ENCODE results near the gene ACOT2.
A peak's percentile ranks its signal among the peaks of the same experiment; 100 is the strongest.
"Not testable (repeated sequence)": the region's sequence is repeated elsewhere in the genome, so short reads cannot be mapped to it uniquely, and the experiment has no call there.

The ACOT2 gene

DNA sequence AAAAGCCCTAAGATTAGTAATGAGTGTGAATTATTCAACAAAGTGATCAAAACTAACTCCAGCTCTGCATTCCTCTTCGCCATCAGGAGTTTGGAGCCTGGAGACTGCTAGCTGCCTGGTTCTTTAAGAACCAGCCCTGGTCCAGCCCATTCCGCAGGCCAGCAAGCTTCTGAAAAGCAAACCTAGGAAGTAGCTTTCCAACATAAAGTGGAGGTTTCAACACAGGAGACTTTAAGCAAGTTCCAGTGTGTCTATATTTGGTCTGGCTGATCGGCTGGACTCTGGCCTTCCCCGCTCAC, 178 bp upstream of the ACOT2 start:
- DNase-seq: not testable (repeated sequence)

DNA sequence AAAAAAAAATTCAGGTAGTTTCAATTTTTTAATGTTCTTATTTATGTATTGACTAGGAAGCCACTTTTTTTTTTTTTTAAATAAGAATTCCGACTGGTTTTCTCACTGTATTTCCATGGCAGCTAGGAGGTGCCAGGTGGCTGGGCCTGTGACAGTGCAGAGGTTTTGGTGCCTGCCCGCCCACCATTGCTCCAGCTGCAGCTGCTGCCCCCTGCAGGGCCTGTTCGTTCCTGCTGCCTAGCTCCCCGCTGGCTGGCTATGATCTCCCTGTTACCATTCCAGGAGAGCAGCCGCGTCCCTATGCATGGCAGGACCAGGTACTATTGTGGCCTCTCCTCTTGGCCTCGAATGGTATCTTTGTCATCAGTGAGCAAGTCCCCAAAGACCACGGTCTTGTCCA, 1.9 kb downstream of the ACOT2 start:
- DNase-seq: not testable (repeated sequence)

DNA sequence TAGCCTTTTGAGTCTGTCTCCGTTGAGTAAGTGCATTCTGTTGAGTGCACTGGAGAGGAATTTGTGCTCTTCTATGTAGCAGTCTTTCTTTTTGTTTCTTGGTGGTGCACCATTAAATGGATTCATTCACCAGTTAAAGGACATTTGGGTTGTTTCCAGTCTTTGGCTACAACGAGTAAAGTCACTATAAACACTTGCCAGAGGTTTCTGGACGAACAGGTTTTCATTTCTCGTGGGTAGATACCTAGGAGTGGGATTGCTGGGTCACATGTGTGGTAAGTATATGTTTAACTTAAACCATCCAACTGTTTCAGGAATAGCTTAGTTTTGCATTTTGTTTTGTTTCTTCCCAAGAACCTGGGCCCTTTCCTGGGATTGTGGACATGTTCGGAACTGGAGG, 4.0 kb downstream of the ACOT2 start:
- not testable (repeated sequence) for DNase-seq

DNA sequence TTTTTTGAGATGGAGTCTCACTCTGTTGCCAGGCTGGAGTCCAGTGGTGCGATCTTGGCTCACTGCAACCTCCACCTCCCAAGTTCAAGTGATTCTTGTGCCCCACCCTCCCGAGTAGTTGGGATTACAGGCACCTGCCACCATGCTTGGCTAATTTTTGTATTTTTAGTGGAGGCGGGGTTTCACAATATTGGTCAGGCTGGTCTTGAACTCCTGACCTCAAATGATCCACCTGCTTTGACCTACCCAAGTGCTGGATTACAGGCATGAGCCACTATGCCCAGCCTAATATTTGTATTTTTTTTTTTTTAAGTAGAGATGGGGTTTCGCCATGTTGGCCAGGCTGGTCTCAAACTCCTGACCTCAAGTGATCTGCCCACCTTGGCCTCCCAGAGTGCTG, 4.7 kb downstream of the ACOT2 start:
- not testable (repeated sequence) for DNase-seq

DNA sequence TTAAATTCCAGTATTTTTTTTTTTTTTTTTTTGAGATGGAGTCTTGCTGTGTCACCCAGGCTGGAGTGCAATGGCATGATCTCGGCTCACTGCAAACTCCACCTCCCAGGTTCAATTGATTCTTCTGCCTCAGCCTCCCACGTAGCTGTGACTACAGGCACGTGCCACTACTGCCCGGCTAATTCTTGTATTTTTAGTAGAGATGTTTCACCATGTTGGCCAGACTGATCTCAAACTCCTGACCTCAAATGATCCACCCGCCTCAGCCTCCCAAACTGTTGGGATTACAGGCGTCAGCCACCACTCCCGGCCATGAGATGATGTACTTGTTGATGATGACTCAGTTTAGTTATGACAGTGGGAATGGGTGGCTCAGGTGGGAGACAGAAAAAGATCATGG, 5.2 kb downstream of the ACOT2 start:
- not testable (repeated sequence) for DNase-seq

- no peak for DNase-seq
Measured at GRCh38 chr14:73576391-73576790, 7.4 kb downstream of the ACOT2 start.

GRCh38 chr14:73577214-73577613, 8.2 kb downstream of the ACOT2 start:
- not testable (repeated sequence) for DNase-seq

DNA sequence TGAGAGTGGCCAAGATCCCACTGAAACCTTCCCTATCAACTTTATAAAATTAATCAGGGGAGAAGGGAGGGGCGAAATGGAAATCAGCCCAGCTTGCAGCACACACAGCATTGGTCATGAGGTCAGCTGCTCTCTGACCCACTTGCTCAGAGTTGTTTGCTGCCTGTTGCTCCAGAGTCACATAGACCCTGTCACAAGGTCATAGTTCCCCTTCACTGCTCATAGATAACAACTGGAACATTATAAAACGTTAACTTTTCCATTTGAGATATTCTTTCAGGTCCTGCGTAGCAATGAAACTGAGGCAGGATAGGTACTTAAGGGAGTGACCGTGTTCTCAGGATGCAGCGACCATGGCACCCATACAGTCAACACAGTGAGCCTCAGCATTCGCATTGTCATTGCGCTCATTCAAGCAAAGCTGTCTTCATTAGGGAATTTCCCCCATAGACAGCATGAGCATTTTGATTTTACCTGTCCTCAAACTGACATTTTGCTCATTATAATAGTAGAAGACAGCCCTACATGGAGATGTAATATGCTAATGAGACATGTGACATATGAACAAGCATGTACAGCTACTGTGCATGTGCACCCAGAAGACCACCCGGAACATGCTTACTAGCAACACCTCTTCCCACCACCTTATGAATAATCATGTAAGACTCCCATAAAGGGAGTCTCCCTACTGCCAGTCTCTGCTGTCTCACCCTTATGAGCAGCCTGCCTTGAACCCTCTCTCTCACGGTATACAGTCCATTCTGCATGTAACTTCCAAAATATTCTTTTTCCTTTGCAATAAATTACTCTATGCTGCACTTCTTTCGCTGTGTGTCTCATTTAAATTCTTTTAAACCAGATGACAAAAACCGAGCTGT, 13.3 kb downstream of the ACOT2 start:
- DNase-seq: not testable (repeated sequence)

DNA sequence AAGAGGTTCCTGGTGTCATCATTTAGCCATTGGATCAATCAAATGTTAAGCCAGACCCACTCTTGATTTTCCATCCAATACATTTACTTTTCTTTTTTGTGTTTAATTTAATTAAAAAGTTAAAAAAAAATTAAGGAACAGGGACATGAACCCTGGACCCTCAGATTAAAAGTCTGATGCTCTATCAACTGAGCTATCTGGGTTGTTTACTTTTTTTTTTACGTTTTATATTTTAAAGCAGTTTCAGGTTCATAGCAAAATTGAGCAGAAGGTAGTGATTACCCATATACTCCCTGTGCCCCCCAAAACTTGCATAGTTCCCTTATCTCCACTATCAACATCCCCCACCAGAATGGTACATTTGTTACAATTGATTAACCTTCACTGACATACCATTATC, 19.7 kb downstream of the ACOT2 start:
- no peak for DNase-seq

DNA sequence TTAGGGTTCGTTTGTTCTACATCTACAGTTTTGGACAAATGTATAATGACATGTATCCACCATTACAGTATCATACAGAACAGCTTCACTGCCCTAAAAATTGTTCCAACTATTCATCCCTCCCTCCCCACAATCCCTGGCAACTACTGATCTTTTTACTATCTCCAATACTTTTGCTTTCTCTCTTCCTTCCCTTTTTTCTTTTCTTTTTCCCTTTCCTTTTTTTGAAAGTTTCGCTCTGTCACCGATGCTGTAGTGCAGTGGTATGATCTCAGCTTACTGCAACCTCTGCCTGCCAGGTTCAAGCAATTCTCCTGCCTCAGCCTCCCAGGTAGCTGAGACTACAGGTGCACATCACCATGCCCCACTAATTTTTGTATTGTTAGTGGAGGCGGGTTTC, 20.1 kb downstream of the ACOT2 start:
- no peak for DNase-seq

GRCh38 chr14:73590673-73591004, 21.6 kb downstream of the ACOT2 start:
- DNase-seq: not testable (repeated sequence)

- DNase-seq: no peak
Measured at GRCh38 chr14:73591690-73592449, 22.9 kb downstream of the ACOT2 start, which contains the start of gene ACOT4. TSS of gene ACOT4 (plus strand) at chr14:73591873. CDS start at chr14:73591960, 87 bp downstream.

- no peak for DNase-seq
Measured at GRCh38 chr14:73594491-73594890, 25.5 kb downstream of the ACOT2 start.

DNA sequence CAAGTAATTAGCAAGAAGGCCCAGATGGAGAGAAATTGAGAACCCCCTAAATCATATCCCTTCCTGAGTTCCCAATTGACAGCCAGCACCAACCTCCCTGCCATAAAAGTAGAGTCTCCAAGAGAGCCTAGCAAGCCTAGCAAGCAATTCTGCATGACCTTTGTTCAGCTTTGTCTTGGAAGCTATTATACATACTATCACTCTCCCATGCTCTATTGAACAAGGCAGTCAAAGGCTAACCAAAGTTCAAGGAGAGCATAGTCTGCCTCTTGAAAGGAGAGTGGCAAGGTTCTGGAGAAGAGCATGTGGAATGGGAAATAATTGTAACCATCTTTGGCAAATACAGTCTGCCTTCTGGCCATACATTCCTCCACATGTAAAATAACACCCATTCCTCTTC, 30.5 kb downstream of the ACOT2 start:
- no peak for DNase-seq

DNA sequence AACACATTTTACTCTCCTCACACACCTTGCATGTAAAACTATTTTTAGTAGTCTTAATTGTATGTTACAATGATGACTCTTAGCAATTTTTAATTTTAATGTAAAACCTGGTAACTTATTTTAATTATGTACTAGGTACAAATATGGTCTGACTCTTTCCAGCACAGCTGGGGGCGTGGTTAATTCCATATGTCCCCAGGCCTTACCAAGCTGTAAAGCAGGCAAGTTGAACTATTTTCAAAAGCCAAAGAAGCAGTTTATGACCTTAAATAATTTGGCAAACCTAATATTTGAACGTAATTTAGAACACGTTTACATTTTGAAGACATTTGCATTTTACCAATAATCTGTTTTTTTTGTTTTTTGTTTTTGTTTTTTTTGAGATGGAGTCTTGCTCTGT, 34.0 kb downstream of the ACOT2 start:
- DNase-seq: no peak

DNA sequence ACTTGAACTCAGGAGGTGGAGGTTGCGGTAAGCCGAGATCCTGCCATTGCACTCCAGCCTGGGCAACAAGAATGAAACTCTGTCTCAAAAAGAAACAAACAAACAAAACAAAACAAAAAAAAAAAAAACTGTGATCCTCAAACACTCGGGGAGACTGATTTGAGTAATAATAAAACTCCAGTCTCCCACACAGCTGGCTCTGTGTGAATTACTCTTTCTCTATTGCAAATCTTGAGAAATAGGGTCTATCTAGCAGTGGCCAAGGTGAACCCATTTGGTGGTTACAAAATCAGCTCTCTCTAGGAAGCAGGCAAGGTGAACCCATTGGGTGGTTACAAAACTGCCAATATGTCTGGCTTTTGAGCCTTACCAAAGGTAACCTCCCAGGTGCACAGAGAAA, 37.3 kb downstream of the ACOT2 start:
- DNase-seq: no peak

- DNase-seq: no peak
Measured at GRCh38 chr14:73607241-73607640, 38.2 kb downstream of the ACOT2 start.

- DNase-seq: no peak
Measured at GRCh38 chr14:73610687-73611086, 41.7 kb downstream of the ACOT2 start.

DNA sequence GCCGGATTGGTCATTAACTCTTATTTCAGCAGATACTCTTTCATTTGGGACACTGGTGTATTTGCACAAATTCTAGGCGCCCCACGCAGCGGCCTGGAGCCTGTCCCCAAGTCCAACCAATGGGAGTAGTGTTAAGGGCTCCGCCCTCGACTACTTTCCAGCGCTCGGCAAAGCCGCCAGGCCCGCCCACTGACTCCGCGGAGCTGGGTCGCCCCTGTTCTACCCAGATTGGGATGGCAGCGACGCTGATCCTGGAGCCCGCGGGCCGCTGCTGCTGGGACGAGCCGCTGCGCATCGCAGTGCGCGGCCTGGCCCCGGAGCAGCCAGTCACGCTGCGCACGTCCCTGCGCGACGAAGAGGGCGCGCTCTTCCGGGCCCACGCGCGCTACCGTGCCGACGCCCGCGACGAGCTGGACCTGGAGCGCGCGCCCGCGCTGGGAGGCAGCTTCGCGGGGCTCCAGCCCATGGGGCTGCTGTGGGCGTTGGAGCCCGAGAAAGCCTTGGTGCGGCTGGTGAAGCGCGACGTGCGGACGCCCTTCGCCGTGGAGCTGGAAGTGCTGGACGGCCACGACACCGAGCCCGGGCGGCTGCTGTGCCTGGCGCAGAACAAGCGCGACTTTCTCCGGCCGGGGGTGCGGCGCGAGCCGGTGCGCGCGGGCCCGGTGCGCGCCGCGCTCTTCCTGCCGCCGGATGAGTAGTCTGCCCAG, 43.5 kb downstream of the ACOT2 start, which contains the start of gene ACOT6:
Gene ACOT6, plus strand, starts transcription at position 179 of the 707 bp plus-strand sequence. Its CDS starts 55 bp downstream, at position 234.
- DNase-seq: peak; percentile 65

DNA sequence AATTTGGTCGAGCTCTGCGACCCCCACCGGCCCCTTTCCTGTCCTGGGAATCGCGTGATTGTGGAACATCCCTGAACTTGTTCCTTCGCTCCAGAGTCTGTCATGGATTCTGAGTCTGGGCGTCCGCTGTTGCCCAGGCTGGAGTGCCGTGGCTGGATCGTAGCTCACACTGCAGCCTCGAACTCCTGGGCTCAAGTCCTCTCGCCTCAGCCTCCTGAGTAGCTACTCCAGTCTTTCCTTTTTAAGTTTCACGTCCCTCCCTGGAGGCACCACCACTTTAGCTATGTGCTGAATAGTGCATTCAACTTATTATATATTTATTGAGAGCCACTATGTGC, 44.0 kb downstream of the ACOT2 start:
- no peak for DNase-seq

DNA sequence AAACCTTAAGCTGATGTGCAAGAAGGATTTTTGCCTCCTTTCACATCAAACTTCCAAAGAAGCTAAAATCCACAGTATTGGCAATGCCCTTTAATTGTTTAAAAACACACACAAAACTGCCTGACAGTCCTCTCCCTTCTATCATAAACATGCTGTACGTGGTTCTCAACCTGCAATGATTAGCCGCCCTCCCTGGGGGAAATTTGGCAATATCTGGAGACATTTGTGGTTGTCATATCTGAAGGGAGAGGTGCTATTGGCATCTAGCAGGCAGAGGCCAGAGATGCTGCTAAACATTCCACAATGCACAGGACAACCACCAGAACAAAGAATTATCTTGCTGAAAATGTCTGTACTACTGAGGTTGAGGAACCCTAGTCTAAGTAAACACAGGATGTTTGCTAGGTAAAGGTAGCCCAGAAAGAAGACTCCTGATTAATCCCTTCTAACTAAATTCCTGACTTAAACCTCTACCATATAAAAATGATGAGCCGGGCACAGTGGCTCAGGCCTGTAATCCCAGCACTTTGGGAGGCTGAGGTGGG, 44.5 kb downstream of the ACOT2 start:
- DNase-seq: no peak

DNA sequence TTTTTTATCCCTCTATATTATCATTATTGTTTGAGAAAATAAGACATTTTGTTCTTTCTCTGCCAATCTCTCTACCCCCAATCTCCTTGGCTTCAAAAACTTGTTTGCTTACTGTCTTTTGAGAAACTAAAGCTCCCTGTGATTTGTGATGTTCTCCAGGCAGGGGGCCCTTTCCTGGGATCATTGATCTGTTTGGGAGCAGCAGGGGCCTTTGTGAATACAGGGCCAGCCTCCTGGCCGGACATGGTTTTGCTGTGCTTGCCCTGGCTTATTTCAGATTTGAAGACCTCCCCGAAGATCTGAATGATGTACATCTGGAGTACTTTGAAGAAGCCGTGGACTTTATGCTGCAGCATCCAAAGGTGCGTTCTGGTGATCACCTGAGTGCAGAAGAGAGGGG, 47.8 kb downstream of the ACOT2 start:
- DNase-seq: no peak

DNA sequence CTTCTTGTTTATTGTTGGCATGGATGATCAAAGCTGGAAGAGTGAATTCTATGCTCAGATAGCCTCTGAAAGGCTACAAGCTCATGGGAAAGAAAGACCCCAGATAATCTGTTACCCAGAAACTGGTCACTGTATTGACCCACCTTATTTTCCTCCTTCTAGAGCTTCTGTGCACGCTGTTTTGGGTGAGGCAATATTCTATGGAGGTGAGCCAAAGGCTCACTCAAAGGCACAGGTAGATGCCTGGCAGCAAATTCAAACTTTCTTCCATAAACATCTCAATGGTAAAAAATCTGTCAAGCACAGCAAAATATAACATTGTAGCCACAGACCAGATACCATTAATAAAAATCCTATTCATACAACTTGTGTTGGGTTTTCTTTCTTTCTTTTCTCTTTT, 50.5 kb downstream of the ACOT2 start:
- no peak for DNase-seq
